Neuron (in vitro differentiated cells): ENCODE measurements around the gene ZBTB25.

Source experiments
- H2AFZ ChIP-seq: one replicate; pipeline ENCODE4 v1.6.1; 2013; ENCODE audit warnings: low read depth, mild to moderate bottlenecking, inconsistent platforms, low read length, moderate library complexity
- H3K27me3 ChIP-seq: one replicate; pipeline ENCODE4 v1.6.1; 2013; ENCODE audit warnings: low read length; ENCODE audit not compliant: insufficient read depth
- H3K36me3 ChIP-seq: one replicate; pipeline ENCODE4 v1.6.1; 2013; ENCODE audit warnings: low read length; ENCODE audit not compliant: insufficient read depth
- H3K4me1 ChIP-seq: one replicate; pipeline ENCODE4 v1.6.1; 2013; ENCODE audit warnings: low read length; ENCODE audit not compliant: insufficient read depth
- H3K4me3 ChIP-seq: 2 replicates; pipeline ENCODE4 v1.5.1; 2013; ENCODE audit warnings: mild to moderate bottlenecking, low read length, moderate library complexity
- H3K9me3 ChIP-seq: one replicate; pipeline ENCODE4 v1.6.1; 2013; ENCODE audit warnings: low read length

The ZBTB25 gene

GRCh38 chr14:64488590-64489099, 15.0 kb downstream of the ZBTB25 start:
- Histone ChIP-seq H3K9me3 (peaks cover 3% of the 10 kb centered on the region), H3K4me1 (no peaks in the 10 kb centered on the region), H3K36me3 (peaks cover 28% of the 10 kb centered on the region), H3K27me3 (no peaks in the 10 kb centered on the region), H3K4me3 (no peak overlapping the region), H2AFZ (no peak overlapping the region)

- H3K4me1 ChIP-seq = no peaks in the 10 kb centered on the region
- no peak overlapping the region for H2AFZ ChIP-seq
- H3K27me3 ChIP-seq = no peaks in the 10 kb centered on the region
- no peak overlapping the region for H3K4me3 ChIP-seq
- H3K36me3 ChIP-seq = no peaks in the 10 kb centered on the region
- no peaks in the 10 kb centered on the region for H3K9me3 ChIP-seq
These were observed 24.9 kb downstream of the ZBTB25 start for GRCh38 chr14:64478634-64479250.

GRCh38 chr14:64476438-64476837, 27.2 kb downstream of the ZBTB25 start:
- no peaks in the 10 kb centered on the region for H3K36me3 ChIP-seq
- no peak overlapping the region for H2AFZ ChIP-seq
- no peak overlapping the region for H3K4me3 ChIP-seq
- H3K9me3 ChIP-seq = no peaks in the 10 kb centered on the region
- H3K27me3 ChIP-seq = no peaks in the 10 kb centered on the region
- peaks cover 3% of the 10 kb centered on the region for H3K4me1 ChIP-seq

GRCh38 chr14:64475585-64476273, 27.9 kb downstream of the ZBTB25 start:
- Histone ChIP-seq H3K4me3 (no peak overlapping the region), H3K36me3 (no peaks in the 10 kb centered on the region), H3K4me1 (peaks cover 3% of the 10 kb centered on the region), H3K9me3 (no peaks in the 10 kb centered on the region), H2AFZ (no peak overlapping the region), H3K27me3 (no peaks in the 10 kb centered on the region)

DNA sequence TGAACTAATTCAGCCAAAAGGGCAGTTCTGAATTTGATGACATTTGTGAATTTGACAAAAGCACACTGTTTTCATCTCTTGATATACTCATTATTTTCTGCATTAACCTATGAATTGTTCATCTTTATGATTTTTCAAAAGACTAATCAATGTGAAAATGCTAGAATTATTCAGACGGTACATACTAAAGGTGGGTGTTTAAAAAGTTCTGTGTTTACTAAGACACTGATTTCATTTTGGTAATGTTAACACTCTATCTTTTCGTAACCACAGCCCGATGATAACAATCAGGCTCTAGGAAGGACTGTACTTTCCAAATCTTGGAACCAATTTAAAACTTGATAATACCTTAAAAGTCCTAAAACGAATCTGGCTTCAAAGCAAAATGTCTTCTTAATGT, 28.9 kb downstream of the ZBTB25 start:
- no peaks in the 10 kb centered on the region for H3K36me3 ChIP-seq
- H2AFZ ChIP-seq = no peak overlapping the region
- H3K9me3 ChIP-seq = no peaks in the 10 kb centered on the region
- H3K4me3 ChIP-seq = no peak overlapping the region
- H3K4me1 ChIP-seq = peaks cover 3% of the 10 kb centered on the region
- no peaks in the 10 kb centered on the region for H3K27me3 ChIP-seq

DNA sequence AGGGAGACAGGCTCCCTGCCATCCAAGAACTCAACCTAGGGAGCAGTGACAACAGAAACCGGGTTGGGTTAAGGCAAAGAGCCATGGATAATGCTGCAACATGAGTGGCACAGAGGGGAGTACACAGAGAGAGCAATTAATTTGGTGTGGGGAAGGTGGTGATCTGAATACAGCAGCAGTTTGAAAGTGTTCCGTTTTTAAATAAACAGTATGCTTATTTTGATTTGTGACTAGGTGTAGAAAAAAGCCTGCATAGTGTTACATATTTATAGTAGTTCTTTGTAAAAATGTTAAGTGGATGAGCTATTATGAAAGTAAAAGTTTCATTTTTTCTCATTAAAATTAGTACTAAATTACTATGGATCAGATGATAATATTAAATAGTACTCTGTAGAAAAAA, 29.6 kb downstream of the ZBTB25 start:
- no peak overlapping the region for H2AFZ ChIP-seq
- no peaks in the 10 kb centered on the region for H3K36me3 ChIP-seq
- H3K4me1 ChIP-seq = peaks cover 3% of the 10 kb centered on the region
- no peak overlapping the region for H3K4me3 ChIP-seq
- no peaks in the 10 kb centered on the region for H3K9me3 ChIP-seq
- H3K27me3 ChIP-seq = no peaks in the 10 kb centered on the region

- H2AFZ ChIP-seq = no peak overlapping the region
- no peaks in the 10 kb centered on the region for H3K27me3 ChIP-seq
- no peaks in the 10 kb centered on the region for H3K36me3 ChIP-seq
- no peak overlapping the region for H3K4me3 ChIP-seq
- H3K4me1 ChIP-seq = peaks cover 19% of the 10 kb centered on the region
- no peaks in the 10 kb centered on the region for H3K9me3 ChIP-seq
These were observed 35.2 kb downstream of the ZBTB25 start for GRCh38 chr14:64468451-64468850.

GRCh38 chr14:64467566-64467965, 36.1 kb downstream of the ZBTB25 start:
- no peak overlapping the region for H3K4me3 ChIP-seq
- peaks cover 19% of the 10 kb centered on the region for H3K4me1 ChIP-seq
- H2AFZ ChIP-seq = no peak overlapping the region
- H3K9me3 ChIP-seq = no peaks in the 10 kb centered on the region
- no peaks in the 10 kb centered on the region for H3K36me3 ChIP-seq
- no peaks in the 10 kb centered on the region for H3K27me3 ChIP-seq

DNA sequence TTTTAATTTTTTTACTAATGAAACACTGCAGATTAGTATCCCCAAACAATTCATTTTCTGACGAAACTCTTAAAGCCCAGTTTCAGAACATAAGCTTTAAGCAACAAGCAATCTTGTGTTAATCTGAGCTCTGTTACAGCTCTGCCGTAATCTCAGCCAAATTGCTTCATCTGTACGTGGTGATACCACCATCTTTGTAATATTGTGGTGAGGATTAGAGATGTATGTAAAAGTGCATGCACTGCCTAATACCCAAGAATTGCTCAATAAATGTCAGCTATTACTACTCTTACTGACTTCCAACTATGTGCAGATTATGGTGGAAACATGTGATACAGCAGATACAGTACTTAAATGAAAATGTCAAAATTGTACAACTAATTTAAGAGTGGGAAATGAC, 36.5 kb downstream of the ZBTB25 start:
- Histone ChIP-seq H3K27me3 (no peaks in the 10 kb centered on the region), H3K36me3 (no peaks in the 10 kb centered on the region), H3K9me3 (no peaks in the 10 kb centered on the region), H2AFZ (no peak overlapping the region), H3K4me3 (no peak overlapping the region), H3K4me1 (peaks cover 19% of the 10 kb centered on the region)

GRCh38 chr14:64465831-64466554, 37.6 kb downstream of the ZBTB25 start:
- Histone ChIP-seq H3K4me3 (peak overlapping the region; percentile 56), H3K36me3 (no peaks in the 10 kb centered on the region), H3K9me3 (no peaks in the 10 kb centered on the region), H2AFZ (peak overlapping the region; percentile 98), H3K4me1 (peaks cover 16% of the 10 kb centered on the region), H3K27me3 (no peaks in the 10 kb centered on the region)

DNA sequence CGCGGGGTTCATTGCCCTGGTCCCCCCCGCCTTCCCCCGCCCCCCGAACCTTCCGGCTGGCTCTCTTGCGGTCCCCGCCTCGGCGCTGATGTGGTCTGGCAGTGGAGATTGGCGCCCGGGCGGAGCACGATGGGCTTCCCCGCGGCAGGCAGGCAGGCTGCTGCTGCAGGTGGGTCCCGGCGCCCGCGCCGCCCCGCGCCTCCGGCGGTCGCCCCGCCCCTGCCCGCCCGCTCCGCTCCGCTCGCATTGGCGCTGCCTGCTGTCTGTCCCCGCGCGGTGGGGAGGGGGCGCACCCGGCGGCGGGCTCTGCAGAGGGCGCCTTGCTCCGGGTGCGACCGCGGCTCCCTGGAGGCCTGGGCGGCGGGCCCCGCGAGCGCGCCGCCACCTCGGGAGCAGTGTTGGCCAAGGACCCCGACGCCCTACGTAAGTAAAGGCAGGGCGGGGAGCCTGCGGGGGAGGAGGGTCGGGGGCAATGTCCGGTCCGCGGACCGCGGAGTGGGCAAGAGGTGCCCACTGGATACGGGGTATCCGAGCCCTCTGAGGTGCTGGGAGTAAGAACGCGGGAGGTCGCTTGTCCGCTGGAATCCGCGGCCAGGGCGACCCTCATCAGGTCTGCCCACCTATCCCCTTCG, 38.3 kb downstream of the ZBTB25 start, which contains the start of gene AKAP5:
TSS of gene AKAP5 (plus strand) at position 309 of the 632 bp plus-strand sequence. CDS start 2,896 bp downstream, outside the sequence.
- no peaks in the 10 kb centered on the region for H3K36me3 ChIP-seq
- H2AFZ ChIP-seq = peak within 1 kb of the TSS; percentile 98
- no peaks in the 10 kb centered on the region for H3K27me3 ChIP-seq
- peaks cover 16% of the 10 kb centered on the region for H3K4me1 ChIP-seq
- H3K4me3 ChIP-seq = peak within 1 kb of the TSS; percentile 56
- no peaks in the 10 kb centered on the region for H3K9me3 ChIP-seq

DNA sequence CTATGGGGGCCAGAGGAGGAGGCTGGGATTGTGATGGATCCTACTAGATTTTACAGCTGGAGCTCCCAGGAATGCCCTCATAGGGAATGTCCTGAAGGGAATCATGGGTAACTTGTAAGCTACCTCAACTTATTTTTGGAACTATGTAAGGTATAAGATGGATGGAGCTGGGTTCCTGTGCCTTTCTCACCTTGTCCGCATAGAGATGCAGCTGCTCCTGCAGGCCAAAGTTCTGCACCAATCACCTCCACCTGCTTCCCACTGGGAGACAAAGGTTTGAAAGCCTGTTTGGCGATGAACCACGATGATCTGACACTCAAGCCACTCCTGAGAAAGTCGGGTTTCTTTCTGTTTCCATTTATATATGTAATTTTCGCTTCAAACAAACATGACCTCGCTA, 39.0 kb downstream of the ZBTB25 start:
- Histone ChIP-seq H2AFZ (peak overlapping the region; percentile 98), H3K4me1 (peaks cover 16% of the 10 kb centered on the region), H3K4me3 (peak overlapping the region; percentile 56)

DNA sequence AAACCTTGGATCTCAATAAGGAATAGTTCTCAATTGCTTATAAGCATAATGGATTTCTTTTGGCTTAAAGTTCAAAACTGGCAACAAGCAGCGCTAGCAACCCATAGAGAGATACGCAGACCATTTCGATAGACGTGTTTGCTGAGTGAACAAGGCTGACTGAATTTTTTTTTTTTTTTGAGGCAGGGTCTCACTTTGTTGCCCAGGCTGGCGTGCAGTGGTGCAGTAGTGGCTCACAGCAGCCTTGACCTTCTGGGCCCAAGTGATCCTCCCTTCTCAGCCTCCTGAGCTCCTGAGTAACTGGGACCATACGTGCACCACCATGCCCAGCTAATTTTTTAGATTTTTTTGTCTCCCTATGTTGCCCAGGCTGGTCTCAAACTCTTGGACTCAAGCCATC, 39.8 kb downstream of the ZBTB25 start:
- no peaks in the 10 kb centered on the region for H3K36me3 ChIP-seq
- H3K9me3 ChIP-seq = no peaks in the 10 kb centered on the region
- no peaks in the 10 kb centered on the region for H3K27me3 ChIP-seq
- H3K4me3 ChIP-seq = no peak overlapping the region
- no peak overlapping the region for H2AFZ ChIP-seq
- peaks cover 16% of the 10 kb centered on the region for H3K4me1 ChIP-seq

More for the DNA sequence above, 39.0 kb downstream of the ZBTB25 start:
- H3K9me3 ChIP-seq = no peaks in the 10 kb centered on the region
- no peaks in the 10 kb centered on the region for H3K27me3 ChIP-seq
- H3K36me3 ChIP-seq = no peaks in the 10 kb centered on the region
